C4-2B (cell line): Measurements from ENCODE around the gene SETBP1.

Source experiments
- ZFX ChIP-seq: fragments of 450-650 bp; IDR thresholded peaks from 2 replicates; pipeline ENCODE4 v1.6.1; 2017
- TF ChIP-seq, protein P1 (sequence below): fragments of 450-650 bp; conservative IDR thresholded peaks from 2 replicates; pipeline ENCODE4 v1.5.1; 2017; ENCODE audit warnings: mild to moderate bottlenecking

DNA sequence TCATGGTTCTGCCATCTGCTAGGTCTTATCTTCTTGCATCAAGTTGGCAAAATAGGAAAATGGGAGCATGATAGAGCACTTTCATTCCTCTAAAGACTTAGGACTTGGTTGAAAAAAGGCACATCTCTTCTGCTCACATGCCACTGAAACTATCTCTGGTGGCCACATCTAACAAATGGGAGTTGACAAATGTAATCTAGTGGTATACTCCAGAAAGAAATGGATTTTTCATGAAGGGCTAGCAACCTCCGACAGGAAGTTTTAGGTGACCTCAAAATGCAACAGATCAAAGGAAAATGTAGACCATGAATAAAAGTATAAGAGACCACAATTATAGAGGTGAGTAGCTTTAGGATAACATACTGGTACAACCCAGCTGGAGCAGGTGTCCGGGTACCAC lies 224.1 kb downstream of the SETBP1 start:
- TF ChIP-seq, protein P1, sequence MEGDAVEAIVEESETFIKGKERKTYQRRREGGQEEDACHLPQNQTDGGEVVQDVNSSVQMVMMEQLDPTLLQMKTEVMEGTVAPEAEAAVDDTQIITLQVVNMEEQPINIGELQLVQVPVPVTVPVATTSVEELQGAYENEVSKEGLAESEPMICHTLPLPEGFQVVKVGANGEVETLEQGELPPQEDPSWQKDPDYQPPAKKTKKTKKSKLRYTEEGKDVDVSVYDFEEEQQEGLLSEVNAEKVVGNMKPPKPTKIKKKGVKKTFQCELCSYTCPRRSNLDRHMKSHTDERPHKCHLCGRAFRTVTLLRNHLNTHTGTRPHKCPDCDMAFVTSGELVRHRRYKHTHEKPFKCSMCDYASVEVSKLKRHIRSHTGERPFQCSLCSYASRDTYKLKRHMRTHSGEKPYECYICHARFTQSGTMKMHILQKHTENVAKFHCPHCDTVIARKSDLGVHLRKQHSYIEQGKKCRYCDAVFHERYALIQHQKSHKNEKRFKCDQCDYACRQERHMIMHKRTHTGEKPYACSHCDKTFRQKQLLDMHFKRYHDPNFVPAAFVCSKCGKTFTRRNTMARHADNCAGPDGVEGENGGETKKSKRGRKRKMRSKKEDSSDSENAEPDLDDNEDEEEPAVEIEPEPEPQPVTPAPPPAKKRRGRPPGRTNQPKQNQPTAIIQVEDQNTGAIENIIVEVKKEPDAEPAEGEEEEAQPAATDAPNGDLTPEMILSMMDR: no peak
- TF ChIP-seq ZFX: no peak
